Glutamatergic neuron (in vitro differentiated cells): ENCODE results near the gene MAPK8IP3. TPM values are rescaled to one million over a fixed set of nuclear protein-coding genes. Genes with fewer than 3 reads are reported as not detected.

Experiments used
- DNase-seq: peaks from one replicate; pipeline ENCODE4 v3.0.0; 2022
- H3K27ac Mint-ChIP-seq: one replicate; pipeline ENCODE4 v1.8.0; 2020; ENCODE audit warnings: mild to moderate bottlenecking, mixed read lengths, inconsistent platforms; ENCODE audit not compliant: unreplicated experiment
- H3K27me3 Mint-ChIP-seq: one replicate; pipeline ENCODE4 v1.8.0; 2020; ENCODE audit warnings: mild to moderate bottlenecking, moderate library complexity, mixed read lengths, inconsistent platforms; ENCODE audit not compliant: unreplicated experiment
- H3K36me3 Mint-ChIP-seq: one replicate; pipeline ENCODE4 v1.8.0; 2020; ENCODE audit warnings: mild to moderate bottlenecking, mixed read lengths, inconsistent platforms; ENCODE audit not compliant: unreplicated experiment
- H3K4me1 Mint-ChIP-seq: one replicate; pipeline ENCODE4 v1.8.0; 2020; ENCODE audit warnings: mild to moderate bottlenecking, low read depth, mixed read lengths, inconsistent platforms; ENCODE audit not compliant: unreplicated experiment
- H3K4me3 Mint-ChIP-seq: one replicate; pipeline ENCODE4 v1.8.0; 2020; ENCODE audit warnings: mild to moderate bottlenecking, mixed read lengths, inconsistent platforms; ENCODE audit not compliant: unreplicated experiment
- H3K9me3 Mint-ChIP-seq: one replicate; pipeline ENCODE4 v1.8.0; 2020; ENCODE audit warnings: mild to moderate bottlenecking, moderate library complexity, mixed read lengths, inconsistent platforms; ENCODE audit not compliant: unreplicated experiment
- CTCF ChIP-seq: fragments of 200-600 bp; sonication (generic); IDR thresholded peaks from one replicate; pipeline ENCODE4 v1.5.0; 2021; ENCODE audit not compliant: partially characterized antibody, unreplicated experiment
- total RNA-seq: library from RNA; stranded (reverse); fragmentation: NEBNext Ultra II Directional; extraction: Animal tissue kit (Norgen Biotek cat#: 25700); gene quantifications from one replicate; pipeline ENCODE4 v1.2.1, GENCODE V29; 2021; ENCODE audit not compliant: unreplicated experiment

MAPK8IP3 gene
- total RNA-seq, 1 donor from 2014 or later: 281 TPM

GRCh38 chr16:1677339-1677738 lies 28.7 kb upstream of the MAPK8IP3 start:
- no peak for TF ChIP-seq CTCF
- peaks cover 5% of the 10 kb centered on the region for H3K36me3 Mint-ChIP-seq
- H3K27me3 Mint-ChIP-seq: peaks cover 10% of the 10 kb centered on the region
- H3K4me3 Mint-ChIP-seq: peak overlapping the region; percentile 71
- DNase-seq: no peak
- H3K4me1 Mint-ChIP-seq: peaks cover 4% of the 10 kb centered on the region
- H3K27ac Mint-ChIP-seq: no peak overlapping the region
- H3K9me3 Mint-ChIP-seq: peaks cover 14% of the 10 kb centered on the region

- H3K9me3 Mint-ChIP-seq: peaks cover 14% of the 10 kb centered on the region
- peak within 1 kb of the TSS; percentile 88 for H3K4me3 Mint-ChIP-seq
- peak within 1 kb of the TSS; percentile 78 for H3K27ac Mint-ChIP-seq
- DNase-seq: peak; percentile 97
- peaks cover 2% of the 10 kb centered on the region for H3K36me3 Mint-ChIP-seq
- no peak for TF ChIP-seq CTCF
- H3K4me1 Mint-ChIP-seq: peaks cover 4% of the 10 kb centered on the region
- peaks cover 8% of the 10 kb centered on the region for H3K27me3 Mint-ChIP-seq
These were observed 28.0 kb upstream of the MAPK8IP3 start, which contains the start of gene JPT2 for GRCh38 chr16:1677942-1678499. JPT2 (plus strand) TSS chr16:1678279; CDS start chr16:1678313, 34 bp downstream.

- H3K4me3 Mint-ChIP-seq: peak overlapping the region; percentile 88
- DNase-seq: peak; percentile 31
- H3K9me3 Mint-ChIP-seq: peaks cover 12% of the 10 kb centered on the region
- H3K27me3 Mint-ChIP-seq: peaks cover 8% of the 10 kb centered on the region
- peak overlapping the region; percentile 78 for H3K27ac Mint-ChIP-seq
- no peaks in the 10 kb centered on the region for H3K36me3 Mint-ChIP-seq
- TF ChIP-seq CTCF: no peak
- H3K4me1 Mint-ChIP-seq: peaks cover 4% of the 10 kb centered on the region
These were observed 27.4 kb upstream of the MAPK8IP3 start for GRCh38 chr16:1678500-1679098.

GRCh38 chr16:1680361-1680760 lies 25.6 kb upstream of the MAPK8IP3 start:
- H3K27me3 Mint-ChIP-seq: no peaks in the 10 kb centered on the region
- no peak for DNase-seq
- H3K9me3 Mint-ChIP-seq: peaks cover 12% of the 10 kb centered on the region
- H3K4me3 Mint-ChIP-seq: peak overlapping the region; percentile 71
- H3K27ac Mint-ChIP-seq: no peak overlapping the region
- no peaks in the 10 kb centered on the region for H3K36me3 Mint-ChIP-seq
- TF ChIP-seq CTCF: no peak
- H3K4me1 Mint-ChIP-seq: peaks cover 4% of the 10 kb centered on the region

- Mint-ChIP-seq H3K4me3 (peak overlapping the region; percentile 71), H3K27me3 (no peaks in the 10 kb centered on the region), H3K4me1 (peaks cover 4% of the 10 kb centered on the region), H3K9me3 (peaks cover 12% of the 10 kb centered on the region), H3K27ac (peak overlapping the region; percentile 29), H3K36me3 (no peaks in the 10 kb centered on the region)
- no peak for DNase-seq
- no peak for TF ChIP-seq CTCF
These were observed 25.0 kb upstream of the MAPK8IP3 start for GRCh38 chr16:1681032-1681431.
